SK-MEL-5 (cell line): ENCODE results near the gene DCTN4. TPM values are rescaled to one million over a fixed set of nuclear protein-coding genes. Genes with fewer than 3 reads are reported as not detected.
"Not testable (repeated sequence)": the region's sequence is repeated elsewhere in the genome, so short reads cannot be mapped to it uniquely, and the experiment has no call there.

ENCODE experiments used
- DNase-seq: peaks from one replicate; pipeline ENCODE4 v3.0.0-alpha.2; 2016; ENCODE audit warnings: low read depth, low spot score
- in situ Hi-C: cut with HindIII; loops from 2 replicates; pipeline ENCODE4 v1.10.0; 2016; ENCODE audit warnings: low sequenced_read_pairs, high pct_unique_total_duplicates, low pct_unique_long_range_greater_than_20kb
- total RNA-seq: library from RNA; depleted of rRNA; stranded (reverse); fragments of >200 nt; shearing (Covaris generic); gene quantifications from 2 replicates; pipeline ENCODE4 v1.2.3, GENCODE V29; 2014

The DCTN4 gene
- total RNA-seq, 1 experiment from 2014 or later, result 43.1 TPM

- in situ Hi-C loops, result no loop called here
- DNase-seq, result no peak
Measured at GRCh38 chr5:150753463-150753862, 5.4 kb downstream of the DCTN4 start.

- DNase-seq, result no peak
- in situ Hi-C loops, result no loop called here
Measured at GRCh38 chr5:150751096-150751891, 7.5 kb downstream of the DCTN4 start.

GRCh38 chr5:150750469-150750868, 8.3 kb downstream of the DCTN4 start:
- no peak for DNase-seq
- in situ Hi-C loops, result no loop called here

GRCh38 chr5:150743142-150743488, 15.7 kb downstream of the DCTN4 start:
- in situ Hi-C loops, DNase-seq: not testable (repeated sequence)

GRCh38 chr5:150742455-150743141, 16.2 kb downstream of the DCTN4 start:
- in situ Hi-C loops, DNase-seq: not testable (repeated sequence)

- DNase-seq, result no peak
Measured at GRCh38 chr5:150740992-150741391, 17.8 kb downstream of the DCTN4 start.

GRCh38 chr5:150738862-150739261, 20.0 kb downstream of the DCTN4 start:
- in situ Hi-C loops, result no loop called here
- DNase-seq, result no peak

More at GRCh38 chr5:150740992-150741391, 17.8 kb downstream of the DCTN4 start:
- in situ Hi-C loops, result no loop called here

GRCh38 chr5:150734579-150735384, 24.0 kb downstream of the DCTN4 start:
- DNase-seq, result no peak
- in situ Hi-C loops, result no loop called here

GRCh38 chr5:150731669-150732242, 27.1 kb downstream of the DCTN4 start:
- no peak for DNase-seq
- in situ Hi-C loops, result no loop called here

- DNase-seq, result no peak
- in situ Hi-C loops, result no loop called here
Measured at GRCh38 chr5:150729859-150730258, 29.0 kb downstream of the DCTN4 start.

- DNase-seq, result no peak
- in situ Hi-C loops, result no loop called here
Measured at GRCh38 chr5:150723845-150724244, 35.0 kb downstream of the DCTN4 start.

GRCh38 chr5:150710165-150710564, 48.7 kb downstream of the DCTN4 start:
- in situ Hi-C loops, result no loop called here
- peak; percentile 26 for DNase-seq

GRCh38 chr5:150706776-150707390, 51.9 kb downstream of the DCTN4 start:
- in situ Hi-C loops, result no loop called here
- DNase-seq, result no peak

GRCh38 chr5:150703762-150704161, 55.1 kb downstream of the DCTN4 start:
- in situ Hi-C loops, result no loop called here
- DNase-seq, result no peak

GRCh38 chr5:150700594-150701377, 58.0 kb downstream of the DCTN4 start, which contains the start of gene RBM22:
TSS of gene RBM22 (minus strand) at chr5:150701062. CDS start at chr5:150700985, 77 bp downstream.
- in situ Hi-C loops, result no loop called here
- peak; percentile 86 for DNase-seq

GRCh38 chr5:150700246-150700593, 58.6 kb downstream of the DCTN4 start:
- in situ Hi-C loops, result no loop called here
- DNase-seq, result no peak

- in situ Hi-C loops, result no loop called here
- DNase-seq, result no peak
Measured at GRCh38 chr5:150694612-150695011, 64.2 kb downstream of the DCTN4 start.
